ENCODE measurements around the gene TMIE. TPM values are rescaled to one million over a fixed set of nuclear protein-coding genes. Genes with fewer than 3 reads are reported as not detected.
A peak's percentile ranks its signal among the peaks of the same experiment; 100 is the strongest.

Gene TMIE
- total and polyA plus RNA-seq, 5 experiments from 2014 or later, result 0.29 to 2.2 (median 1.4) TPM

DNA sequence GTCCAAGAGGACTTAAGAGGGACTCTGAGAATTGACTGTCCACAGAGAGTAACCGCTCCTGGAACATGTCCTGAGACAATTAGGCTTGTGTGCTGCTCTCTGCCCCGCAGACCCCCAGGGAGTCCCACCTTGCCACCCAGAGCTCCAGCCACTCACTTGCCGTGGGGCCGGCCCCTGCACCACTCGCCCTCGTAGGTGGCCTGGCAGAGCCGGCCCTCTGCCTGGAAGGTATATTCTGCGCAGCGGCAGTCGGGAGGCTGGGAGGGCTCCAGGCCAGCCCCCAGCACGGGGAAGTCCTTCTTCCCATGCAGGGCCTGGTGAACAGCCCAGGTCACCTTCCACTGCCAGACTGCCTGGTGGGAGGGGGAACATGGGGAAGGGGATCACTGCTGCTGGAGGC, 18.2 kb upstream of the TMIE start:
- H3K36me3 Mint-ChIP-seq, result peaks cover 0 to 4% (median 0%) of the 10 kb centered on the region in 3 donors
- H3K9me3 Mint-ChIP-seq, result no peaks in the 10 kb centered on the region
- H3K27me3 Mint-ChIP-seq, result no peaks in the 10 kb centered on the region
- DNase-seq (no peak), ATAC-seq (no peak)
- H3K4me1 Mint-ChIP-seq, result no peaks in the 10 kb centered on the region
- H3K27ac Mint-ChIP-seq, result no peak overlapping the region
- H3K4me3 Mint-ChIP-seq, result no peak overlapping the region
- POLR2A ChIA-PET, result no interaction called here

DNA sequence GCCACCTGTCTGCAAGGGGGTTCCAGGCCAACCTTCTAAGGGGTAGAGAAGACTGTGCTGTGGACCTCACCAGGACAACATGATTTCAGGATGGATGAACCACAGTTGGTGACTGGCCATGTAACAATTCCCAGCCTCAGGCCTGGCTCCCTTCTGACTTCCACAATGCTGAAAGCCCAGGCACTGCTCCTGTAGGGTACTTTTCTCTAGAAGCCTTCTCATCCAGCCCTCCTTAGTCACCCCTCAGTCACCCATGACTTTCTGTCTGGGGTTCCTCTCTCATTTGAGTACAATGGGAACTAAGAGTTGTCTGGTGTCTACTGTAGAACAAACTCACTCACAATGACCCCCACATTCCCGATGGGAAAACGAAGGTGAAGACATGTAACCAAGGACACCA, 16.3 kb upstream of the TMIE start:
- POLR2A ChIA-PET, result no interaction called here
- no peak overlapping the region for H3K4me3 Mint-ChIP-seq
- peaks cover 0 to 3% (median 0%) of the 10 kb centered on the region in 5 donors for H3K27me3 Mint-ChIP-seq
- H3K36me3 Mint-ChIP-seq, result peaks cover 0 to 4% (median 0%) of the 10 kb centered on the region in 3 donors
- H3K9me3 Mint-ChIP-seq, result no peaks in the 10 kb centered on the region
- H3K27ac Mint-ChIP-seq, result peak overlapping the region in 1 of 10 donors; percentile 58
- H3K4me1 Mint-ChIP-seq, result peaks cover 0 to 4% (median 2%) of the 10 kb centered on the region in 4 donors
- ATAC-seq (no peak), DNase-seq (no peak)

DNA sequence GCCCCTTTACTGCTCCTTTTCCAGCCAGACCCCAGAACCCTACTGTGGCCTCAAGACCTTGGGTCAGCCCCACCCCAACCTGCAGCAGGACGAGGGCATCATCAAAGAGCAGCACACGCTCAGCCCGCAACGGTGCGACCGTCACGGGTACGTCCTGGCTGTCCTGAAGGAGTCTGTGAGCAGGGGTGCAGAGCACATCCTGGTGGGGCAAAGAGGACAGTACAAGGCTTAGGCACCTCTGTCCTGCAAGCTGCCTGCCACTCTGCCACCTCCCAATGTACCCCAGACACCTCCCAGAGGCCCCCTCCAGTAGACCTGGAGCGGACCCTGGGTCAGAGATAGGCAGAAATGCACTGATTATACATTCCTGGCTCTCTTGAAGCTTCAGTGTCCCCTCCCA, 15.7 kb upstream of the TMIE start:
- H3K27ac Mint-ChIP-seq, result peak overlapping the region in 1 of 10 donors; percentile 48
- POLR2A ChIA-PET, result no interaction called here
- H3K9me3 Mint-ChIP-seq, result no peaks in the 10 kb centered on the region
- peaks cover 0 to 3% (median 0%) of the 10 kb centered on the region in 5 donors for H3K27me3 Mint-ChIP-seq
- ATAC-seq (no peak), DNase-seq (no peak)
- peaks cover under 1 to 8% (median 2%) of the 10 kb centered on the region in 4 donors for H3K4me1 Mint-ChIP-seq
- H3K36me3 Mint-ChIP-seq, result peaks cover 0 to 4% (median 0%) of the 10 kb centered on the region in 3 donors
- H3K4me3 Mint-ChIP-seq, result no peak overlapping the region

DNA sequence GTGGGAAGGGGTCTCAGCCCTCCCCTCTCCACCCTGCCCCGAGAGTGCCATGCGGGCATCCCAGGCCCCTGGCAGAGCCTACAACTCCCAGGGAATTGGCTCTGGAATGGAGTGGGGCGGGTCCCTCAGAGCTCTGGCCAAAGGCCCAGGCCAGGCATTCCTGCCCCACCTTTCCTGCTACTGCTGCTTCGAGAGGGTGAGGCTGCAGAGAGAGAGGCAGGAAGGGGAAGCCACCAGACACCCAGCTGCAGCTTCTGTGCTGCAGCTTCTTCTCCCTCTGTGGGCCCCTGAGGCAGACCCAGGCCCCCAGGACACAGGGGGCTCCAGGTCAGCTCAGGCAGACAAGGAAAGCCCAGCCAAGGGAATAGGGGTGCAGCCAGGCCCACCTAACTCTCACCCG, 10.4 kb upstream of the TMIE start:
- H3K27me3 Mint-ChIP-seq, result peaks cover 0 to 3% (median 0%) of the 10 kb centered on the region in 5 donors
- ATAC-seq, result no peak
- H3K36me3 Mint-ChIP-seq, result no peaks in the 10 kb centered on the region
- no peaks in the 10 kb centered on the region for H3K9me3 Mint-ChIP-seq
- peaks cover 22 to 54% (median 37%) of the 10 kb centered on the region in 4 donors for H3K4me1 Mint-ChIP-seq
- H3K27ac Mint-ChIP-seq, result no peak overlapping the region
- DNase-seq, result no peak
- POLR2A ChIA-PET, result interaction anchor here (0.7 kb wide), 1 partner anchor 194 kb away, joined by 4 read pairs; no protein-coding TSS in a partner anchor
- H3K4me3 Mint-ChIP-seq, result peak overlapping the region in 1 of 10 donors; percentile 51

GRCh38 chr3:46692566-46692990, 8.6 kb upstream of the TMIE start:
- Mint-ChIP-seq H3K27me3 (peaks cover 0 to 3% (median 0%) of the 10 kb centered on the region in 5 donors), H3K4me3 (peak overlapping the region; percentile 72 to 90 (median 86)), H3K36me3 (no peaks in the 10 kb centered on the region), H3K4me1 (peaks cover 27 to 59% (median 49%) of the 10 kb centered on the region in 4 donors), H3K9me3 (no peaks in the 10 kb centered on the region), H3K27ac (peak overlapping the region in 9 of 10 donors; percentile 29 to 93 (median 83))
- POLR2A ChIA-PET, result interaction anchor here (1.2 kb wide), 1 partner anchor 63 kb away, joined by 3 read pairs; no protein-coding TSS in a partner anchor
- DNase-seq (peak in 1 of 10 donors; percentile 11), ATAC-seq (no peak)

GRCh38 chr3:46693038-46693891, 7.9 kb upstream of the TMIE start, which contains the start of gene ALS2CL:
TSS of gene ALS2CL (minus strand) at chr3:46693679. CDS start at chr3:46689440, 4,239 bp downstream.
- Mint-ChIP-seq H3K27ac (peak within 1 kb of the TSS in 9 of 10 donors; percentile 29 to 93 (median 83)), H3K9me3 (no peaks in the 10 kb centered on the region), H3K4me3 (peak within 1 kb of the TSS; percentile 72 to 90 (median 86)), H3K36me3 (no peaks in the 10 kb centered on the region), H3K27me3 (peaks cover 0 to 3% (median 0%) of the 10 kb centered on the region in 5 donors), H3K4me1 (peaks cover 27 to 59% (median 53%) of the 10 kb centered on the region in 4 donors)
- DNase-seq (peak; percentile 50 to 83 (median 72)), ATAC-seq (peak; percentile 78 to 85)
- POLR2A ChIA-PET, result interaction anchor here (1.1 to 1.2 kb wide), 2 partner anchors 63 to 155 kb away, joined by 3 to 4 read pairs; no protein-coding TSS in a partner anchor

- ATAC-seq, result peak; percentile 59 to 62
- H3K36me3 Mint-ChIP-seq, result no peaks in the 10 kb centered on the region
- H3K27ac Mint-ChIP-seq, result peak overlapping the region in 2 of 10 donors; percentile 32 to 64
- peaks cover 27 to 59% (median 54%) of the 10 kb centered on the region in 4 donors for H3K4me1 Mint-ChIP-seq
- H3K4me3 Mint-ChIP-seq, result peak overlapping the region in 9 of 10 donors; percentile 24 to 89 (median 64)
- POLR2A ChIA-PET, result interaction anchor here (1.1 to 1.2 kb wide), 2 partner anchors 64 to 155 kb away, joined by 3 to 4 read pairs; no protein-coding TSS in a partner anchor
- H3K9me3 Mint-ChIP-seq, result no peaks in the 10 kb centered on the region
- peaks cover 0 to 3% (median 0%) of the 10 kb centered on the region in 5 donors for H3K27me3 Mint-ChIP-seq
- peak in 4 of 10 donors; percentile 22 to 73 (median 40) for DNase-seq
Observed at GRCh38 chr3:46693892-46694226, 7.3 kb upstream of the TMIE start.

DNA sequence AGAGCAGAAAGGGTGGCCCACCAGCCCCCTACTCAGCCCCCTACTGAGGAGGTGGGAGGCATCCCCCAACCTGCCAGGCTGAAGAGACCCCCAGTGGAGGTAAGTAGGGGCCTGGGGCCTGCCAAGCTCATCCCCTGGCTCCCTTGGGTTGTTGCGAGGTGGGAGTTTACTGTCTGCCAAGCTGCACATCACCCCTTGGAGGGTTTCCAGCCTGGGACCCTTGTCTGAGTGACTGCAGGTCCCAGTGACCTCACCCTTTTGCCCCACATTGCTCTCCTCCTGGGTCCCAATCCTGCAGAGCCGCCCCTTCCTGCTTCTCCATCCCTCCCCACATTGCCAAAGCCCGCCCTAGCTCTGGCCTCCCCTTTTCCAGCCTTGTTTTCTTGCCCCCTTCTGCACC, 6.7 kb upstream of the TMIE start:
- Mint-ChIP-seq H3K4me3 (peak overlapping the region in 9 of 10 donors; percentile 12 to 84 (median 62)), H3K27me3 (peaks cover 0 to 3% (median 0%) of the 10 kb centered on the region in 5 donors), H3K27ac (peak overlapping the region in 7 of 10 donors; percentile 10 to 93 (median 71)), H3K36me3 (no peaks in the 10 kb centered on the region), H3K9me3 (no peaks in the 10 kb centered on the region), H3K4me1 (peaks cover 27 to 62% (median 54%) of the 10 kb centered on the region in 4 donors)
- ATAC-seq, result no peak
- POLR2A ChIA-PET, result no interaction called here
- no peak for DNase-seq

GRCh38 chr3:46695177-46695961, 5.8 kb upstream of the TMIE start:
- Mint-ChIP-seq H3K4me1 (peaks cover 27 to 64% (median 49%) of the 10 kb centered on the region in 4 donors), H3K4me3 (peak overlapping the region; percentile 31 to 84 (median 70)), H3K27ac (peak overlapping the region; percentile 64 to 94 (median 86)), H3K36me3 (no peaks in the 10 kb centered on the region), H3K9me3 (no peaks in the 10 kb centered on the region), H3K27me3 (peaks cover 0 to 1% (median 0%) of the 10 kb centered on the region in 5 donors)
- ATAC-seq, result peak in 1 of 2 donors; percentile 38
- DNase-seq, result peak in 6 of 10 donors; percentile 24 to 58 (median 46)
- POLR2A ChIA-PET, result interaction anchor here (1.1 kb wide), 1 partner anchor 150 kb away, joined by 4 read pairs; no protein-coding TSS in a partner anchor

GRCh38 chr3:46695962-46696894, 5.0 kb upstream of the TMIE start:
- peaks cover 0 to 1% (median 0%) of the 10 kb centered on the region in 5 donors for H3K27me3 Mint-ChIP-seq
- ATAC-seq (no peak), DNase-seq (no peak)
- POLR2A ChIA-PET, result interaction anchor here (1.1 kb wide), 1 partner anchor 149 kb away, joined by 4 read pairs; no protein-coding TSS in a partner anchor
- peak overlapping the region; percentile 51 to 94 (median 86) for H3K27ac Mint-ChIP-seq
- H3K9me3 Mint-ChIP-seq, result no peaks in the 10 kb centered on the region
- H3K4me3 Mint-ChIP-seq, result peak overlapping the region in 9 of 10 donors; percentile 20 to 84 (median 72)
- no peaks in the 10 kb centered on the region for H3K36me3 Mint-ChIP-seq
- H3K4me1 Mint-ChIP-seq, result peaks cover 27 to 60% (median 42%) of the 10 kb centered on the region in 4 donors
